ENCODE measurements around the gene DHRS13. TPM values are rescaled to one million over a fixed set of nuclear protein-coding genes. Genes with fewer than 3 reads are reported as not detected.
A peak's percentile ranks its signal among the peaks of the same experiment; 100 is the strongest.
"Not testable (repeated sequence)": the region's sequence is repeated elsewhere in the genome, so short reads cannot be mapped to it uniquely, and the experiment has no call there.

DHRS13 gene
- total RNA-seq, 1 donor from 2014 or later = 27.3 TPM

GRCh38 chr17:28903546-28903841 is 615 bp upstream of the DHRS13 start:
- DNase-seq (ENCODE audit: low spot score) = not testable (repeated sequence)

- DNase-seq (ENCODE audit: low spot score) = no peak
These were observed 737 bp downstream of the DHRS13 start for GRCh38 chr17:28901866-28902818.

- no peak for DNase-seq (ENCODE audit: low spot score)
These were observed 1.7 kb downstream of the DHRS13 start for GRCh38 chr17:28900986-28901726.

- DNase-seq (ENCODE audit: low spot score) = no peak
These were observed 3.6 kb downstream of the DHRS13 start for GRCh38 chr17:28899212-28899815.

GRCh38 chr17:28898527-28898955 is 4.3 kb downstream of the DHRS13 start:
- DNase-seq (ENCODE audit: low spot score) = no peak

- DNase-seq (ENCODE audit: low spot score) = no peak
These were observed 4.9 kb downstream of the DHRS13 start for GRCh38 chr17:28897769-28898526.

- DNase-seq (ENCODE audit: low spot score) = peak; percentile 92
These were observed 5.8 kb downstream of the DHRS13 start, which contains the start of gene FLOT2 for GRCh38 chr17:28896884-28897768. TSS of gene FLOT2 (minus strand) at chr17:28897733. CDS start at chr17:28897574, 159 bp downstream.

- DNase-seq (ENCODE audit: low spot score) = no peak
These were observed 6.4 kb downstream of the DHRS13 start for GRCh38 chr17:28896491-28896883.

GRCh38 chr17:28895794-28896447 is 7.0 kb downstream of the DHRS13 start:
- DNase-seq (ENCODE audit: low spot score) = no peak

GRCh38 chr17:28893248-28894183 is 9.4 kb downstream of the DHRS13 start:
- not testable (repeated sequence) for DNase-seq (ENCODE audit: low spot score)

- no peak for DNase-seq (ENCODE audit: low spot score)
These were observed 10.9 kb downstream of the DHRS13 start for GRCh38 chr17:28892024-28892423.

- no peak for DNase-seq (ENCODE audit: low spot score)
These were observed 11.7 kb downstream of the DHRS13 start for GRCh38 chr17:28891201-28891600.

- no peak for DNase-seq (ENCODE audit: low spot score)
These were observed 12.9 kb downstream of the DHRS13 start for GRCh38 chr17:28889996-28890395.

- DNase-seq (ENCODE audit: low spot score) = no peak
These were observed 14.0 kb downstream of the DHRS13 start for GRCh38 chr17:28888832-28889231.

- DNase-seq (ENCODE audit: low spot score) = no peak
These were observed 14.9 kb downstream of the DHRS13 start for GRCh38 chr17:28887871-28888471.

- no peak for DNase-seq (ENCODE audit: low spot score)
These were observed 16.9 kb downstream of the DHRS13 start for GRCh38 chr17:28885951-28886350.

- DNase-seq (ENCODE audit: low spot score) = no peak
These were observed 17.5 kb downstream of the DHRS13 start for GRCh38 chr17:28885363-28885762.

- DNase-seq (ENCODE audit: low spot score) = no peak
These were observed 18.7 kb downstream of the DHRS13 start for GRCh38 chr17:28883967-28884702.
